IMR-90 (cell line): ENCODE measurements around the gene PKP4.

Experiments used
- CEBPB ChIP-seq: IDR thresholded peaks from 2 replicates; pipeline ENCODE4 v1.6.1; 2012; ENCODE audit warnings: low read depth, low read length, improper control_type of control experiment
- ELK1 ChIP-seq: fragments of 150-350 bp; IDR thresholded peaks from 2 replicates; pipeline ENCODE4 v1.6.1; 2016; ENCODE audit warnings: low read depth, mild to moderate bottlenecking, low read length, moderate library complexity, borderline replicate concordance
- FOS ChIP-seq: fragments of 150-350 bp; IDR thresholded peaks from 2 replicates; pipeline ENCODE4 v1.6.1; 2016; ENCODE audit warnings: low read depth, low read length
- MAFK ChIP-seq: IDR thresholded peaks from 2 replicates; pipeline ENCODE4 v1.6.1; 2012; ENCODE audit warnings: low read depth, low read length, improper control_type of control experiment
- MAZ ChIP-seq: IDR thresholded peaks from 2 replicates; pipeline ENCODE4 v1.6.1; 2012; ENCODE audit warnings: low read depth, mild to moderate bottlenecking, low read length, improper control_type of control experiment, moderate library complexity, borderline replicate concordance
- MXI1 ChIP-seq: IDR thresholded peaks from 2 replicates; pipeline ENCODE4 v1.6.1; 2012; ENCODE audit warnings: low read depth, mild to moderate bottlenecking, low read length, moderate library complexity, borderline replicate concordance
- NFE2L2 ChIP-seq: fragments of 150-350 bp; IDR thresholded peaks from 2 replicates; pipeline ENCODE4 v1.6.1; 2016; ENCODE audit warnings: low read depth, mild to moderate bottlenecking, low read length
- POLR2A ChIP-seq: IDR thresholded peaks from 2 replicates; pipeline ENCODE4 v1.6.1; 2012; ENCODE audit warnings: mild to moderate bottlenecking, low read depth, low read length
- RAD21 ChIP-seq: IDR thresholded peaks from 2 replicates; pipeline ENCODE4 v1.6.1; 2012; ENCODE audit warnings: low read length, improper control_type of control experiment
- RCOR1 ChIP-seq: IDR thresholded peaks from 2 replicates; pipeline ENCODE4 v1.6.1; 2012; ENCODE audit warnings: mild to moderate bottlenecking, low read length, improper control_type of control experiment; ENCODE audit not compliant: insufficient replicate concordance
- RFX5 ChIP-seq: IDR thresholded peaks from 2 replicates; pipeline ENCODE4 v1.8.0; 2012; ENCODE audit warnings: low read depth, mild to moderate bottlenecking, low read length, moderate library complexity
- SMC3 ChIP-seq: fragments of 150-350 bp; IDR thresholded peaks from 2 replicates; pipeline ENCODE4 v1.6.1; 2016; ENCODE audit warnings: low read depth, mild to moderate bottlenecking, antibody characterized with exemption, low read length, moderate library complexity
- TF ChIP-seq, protein P1 (sequence below): fragments of 150-350 bp; IDR thresholded peaks from 2 replicates; pipeline ENCODE4 v1.6.1; 2017; ENCODE audit warnings: mild to moderate bottlenecking, antibody characterized with exemption, low read length, low read depth
- TF ChIP-seq, protein P2 (sequence below): conservative IDR thresholded peaks from 2 replicates; pipeline ENCODE4 v1.5.1; 2012; ENCODE audit warnings: mild to moderate bottlenecking, low read depth, low read length, improper control_type of control experiment

GRCh38 chr2:158686210-158686691 is 229.5 kb downstream of the PKP4 start:
- TF ChIP-seq, protein P1, sequence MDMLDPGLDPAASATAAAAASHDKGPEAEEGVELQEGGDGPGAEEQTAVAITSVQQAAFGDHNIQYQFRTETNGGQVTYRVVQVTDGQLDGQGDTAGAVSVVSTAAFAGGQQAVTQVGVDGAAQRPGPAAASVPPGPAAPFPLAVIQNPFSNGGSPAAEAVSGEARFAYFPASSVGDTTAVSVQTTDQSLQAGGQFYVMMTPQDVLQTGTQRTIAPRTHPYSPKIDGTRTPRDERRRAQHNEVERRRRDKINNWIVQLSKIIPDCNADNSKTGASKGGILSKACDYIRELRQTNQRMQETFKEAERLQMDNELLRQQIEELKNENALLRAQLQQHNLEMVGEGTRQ = 0 out of 2 replicates have a peak, but pooled peaks have one; percentile 7
- TF ChIP-seq SMC3 = no peak
- no peak for TF ChIP-seq RCOR1
- no peak for TF ChIP-seq MAFK
- TF ChIP-seq, protein P2, sequence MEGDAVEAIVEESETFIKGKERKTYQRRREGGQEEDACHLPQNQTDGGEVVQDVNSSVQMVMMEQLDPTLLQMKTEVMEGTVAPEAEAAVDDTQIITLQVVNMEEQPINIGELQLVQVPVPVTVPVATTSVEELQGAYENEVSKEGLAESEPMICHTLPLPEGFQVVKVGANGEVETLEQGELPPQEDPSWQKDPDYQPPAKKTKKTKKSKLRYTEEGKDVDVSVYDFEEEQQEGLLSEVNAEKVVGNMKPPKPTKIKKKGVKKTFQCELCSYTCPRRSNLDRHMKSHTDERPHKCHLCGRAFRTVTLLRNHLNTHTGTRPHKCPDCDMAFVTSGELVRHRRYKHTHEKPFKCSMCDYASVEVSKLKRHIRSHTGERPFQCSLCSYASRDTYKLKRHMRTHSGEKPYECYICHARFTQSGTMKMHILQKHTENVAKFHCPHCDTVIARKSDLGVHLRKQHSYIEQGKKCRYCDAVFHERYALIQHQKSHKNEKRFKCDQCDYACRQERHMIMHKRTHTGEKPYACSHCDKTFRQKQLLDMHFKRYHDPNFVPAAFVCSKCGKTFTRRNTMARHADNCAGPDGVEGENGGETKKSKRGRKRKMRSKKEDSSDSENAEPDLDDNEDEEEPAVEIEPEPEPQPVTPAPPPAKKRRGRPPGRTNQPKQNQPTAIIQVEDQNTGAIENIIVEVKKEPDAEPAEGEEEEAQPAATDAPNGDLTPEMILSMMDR = no peak
- TF ChIP-seq POLR2A = no peak
- no peak for TF ChIP-seq FOS
- TF ChIP-seq CEBPB = no peak
- TF ChIP-seq ELK1 = no peak
- TF ChIP-seq RAD21 = no peak
- TF ChIP-seq MXI1 = peak; percentile 28; the same call in 1 of the 2 replicates
- no peak for TF ChIP-seq RFX5
- TF ChIP-seq MAZ = no peak
- TF ChIP-seq NFE2L2 = no peak
